GM23338 (cell line): ENCODE measurements around the gene CHST11. TPM values are rescaled to one million over a fixed set of nuclear protein-coding genes. Genes with fewer than 3 reads are reported as not detected.

ENCODE experiments used
- ATAC-seq: fragments of 200-7000 bp; cut with Tn5 transposase; 3 replicates; pipeline ENCODE4 v1.9.1; 2020
- DNase-seq: peaks from one replicate; pipeline ENCODE4 v3.0.0-alpha.2; 2015; ENCODE audit warnings: low spot score
- H2AFZ ChIP-seq: fragments of 200-600 bp; sonication (generic); 2 replicates; pipeline ENCODE4 v1.8.0; 2016; ENCODE audit warnings: antibody characterized with exemption, mild to moderate bottlenecking, moderate library complexity
- H3F3A ChIP-seq: fragments of 200-600 bp; sonication (generic); replicated peaks from 2 replicates; pipeline ENCODE4 v1.8.0; 2017; ENCODE audit warnings: antibody characterized with exemption, mixed run types, low read depth
- H3K27ac ChIP-seq: fragments of 200-600 bp; sonication (generic); 2 replicates; pipeline ENCODE4 v1.6.1; 2016; ENCODE audit warnings: low read depth
- H3K27me3 ChIP-seq: fragments of 200-600 bp; sonication (generic); 2 replicates; pipeline ENCODE4 v1.8.0; 2016; ENCODE audit warnings: mild to moderate bottlenecking, mixed run types, moderate library complexity; ENCODE audit not compliant: insufficient read depth
- H3K36me3 ChIP-seq: fragments of 200-600 bp; sonication (generic); 2 replicates; pipeline ENCODE4 v1.8.0; 2016; ENCODE audit warnings: mild to moderate bottlenecking; ENCODE audit not compliant: insufficient read depth
- H3K4me1 ChIP-seq: fragments of 200-600 bp; sonication (generic); 2 replicates; pipeline ENCODE4 v1.8.0; 2016; ENCODE audit warnings: mild to moderate bottlenecking, moderate library complexity; ENCODE audit not compliant: insufficient read depth
- H3K4me2 ChIP-seq: fragments of 200-600 bp; sonication (generic); 2 replicates; pipeline ENCODE4 v1.7.1; 2017; ENCODE audit warnings: mixed run types
- H3K4me3 ChIP-seq: fragments of 200-600 bp; sonication (generic); 2 replicates; pipeline ENCODE4 v1.6.1; 2016; ENCODE audit warnings: mixed run types
- H3K79me2 ChIP-seq: fragments of 200-600 bp; sonication (generic); replicated peaks from 2 replicates; pipeline ENCODE4 v1.8.0; 2017; ENCODE audit warnings: mild to moderate bottlenecking; ENCODE audit not compliant: insufficient read depth
- H3K9me2 ChIP-seq: fragments of 200-600 bp; sonication (generic); 2 replicates; pipeline ENCODE4 v1.8.0; 2017; ENCODE audit not compliant: insufficient read depth
- H4K20me1 ChIP-seq: fragments of 200-600 bp; sonication (generic); replicated peaks from 2 replicates; pipeline ENCODE4 v1.8.0; 2017; ENCODE audit warnings: mild to moderate bottlenecking; ENCODE audit not compliant: insufficient read depth
- H3K27ac Mint-ChIP-seq: 2 replicates; pipeline ENCODE4 v1.8.0; 2020; ENCODE audit warnings: inconsistent platforms, mild to moderate bottlenecking, moderate library complexity, mixed read lengths
- H3K27me3 Mint-ChIP-seq: 3 replicates; pipeline ENCODE4 v1.8.0; 2022; ENCODE audit warnings: low read depth, mild to moderate bottlenecking, moderate library complexity, mixed read lengths, inconsistent platforms; ENCODE audit not compliant: insufficient read depth, poor library complexity
- H3K36me3 Mint-ChIP-seq: 3 replicates; pipeline ENCODE4 v1.8.0; 2021; ENCODE audit warnings: low read depth, mild to moderate bottlenecking, inconsistent platforms, moderate library complexity, mixed read lengths
- H3K4me1 Mint-ChIP-seq: 3 replicates; pipeline ENCODE4 v1.8.0; 2020; ENCODE audit warnings: mild to moderate bottlenecking, inconsistent platforms, mixed read lengths
- H3K4me3 Mint-ChIP-seq: 3 replicates; pipeline ENCODE4 v1.8.0; 2021; ENCODE audit warnings: moderate library complexity, mild to moderate bottlenecking, inconsistent platforms, mixed read lengths
- H3K9me3 Mint-ChIP-seq: 3 replicates; pipeline ENCODE4 v1.8.0; 2020; ENCODE audit warnings: moderate library complexity, mild to moderate bottlenecking, inconsistent platforms, mixed read lengths
- CREB1 ChIP-seq: fragments of 250-450 bp; sonication (Bioruptor Pico); IDR thresholded peaks from 2 replicates; pipeline ENCODE4 v1.5.0; 2020; ENCODE audit warnings: low read depth, mild to moderate bottlenecking, moderate library complexity
- EZH2 ChIP-seq: fragments of 200-600 bp; sonication (generic); IDR thresholded peaks from one replicate; pipeline ENCODE4 v1.8.0; 2017; ENCODE audit warnings: antibody characterized with exemption, mild to moderate bottlenecking, low read depth; ENCODE audit not compliant: unreplicated experiment
- POLR2AphosphoS5 ChIP-seq: IDR thresholded peaks from 2 replicates; pipeline ENCODE4 v1.6.1; 2016; ENCODE audit warnings: antibody characterized with exemption, low read depth
- ZNF331 ChIP-seq: fragments of 250-450 bp; sonication (Bioruptor Pico); IDR thresholded peaks from 2 replicates; pipeline ENCODE4 v1.5.0; 2020; ENCODE audit warnings: low read depth, mild to moderate bottlenecking, moderate library complexity
- polyA plus RNA-seq: library from polyadenylated mRNA; unstranded; fragments of >200 nt; fragmentation: Nextera tagmentation; extraction: Ambion mirVana; gene quantifications from 2 replicates; pipeline ENCODE4 v1.2.1, GENCODE V29; 2016
- total RNA-seq: library from RNA; depleted of rRNA; stranded (reverse); fragments of >200 nt; shearing (Covaris generic); gene quantifications from 2 replicates; pipeline ENCODE4 v1.2.3, GENCODE V29; 2014
- TF ChIP-seq, protein P1 (sequence below), 2 experiments: fragments of 200-600 bp in 1 of 2; sonication (generic) in 1 of 2; conservative IDR thresholded peaks; 2 replicates each; pipeline versions ENCODE4 v1.5.1 to v1.6.1; 2016 to 2017; ENCODE audit warnings: antibody characterized with exemption in 2 of 2, low read depth in 2 of 2, mild to moderate bottlenecking in 2 of 2, moderate library complexity in 1 of 2
- TF ChIP-seq, protein P2 (sequence below): IDR thresholded peaks from 2 replicates; pipeline ENCODE4 v1.6.1; 2016; ENCODE audit warnings: antibody characterized with exemption
- TF ChIP-seq, protein P3 (sequence below): fragments of 250-450 bp; sonication (Bioruptor Pico); IDR thresholded peaks from 2 replicates; pipeline ENCODE4 v1.5.0; 2020; ENCODE audit warnings: mild to moderate bottlenecking, moderate library complexity

CHST11 gene
- total and polyA plus RNA-seq, 2 experiments from 2014 or later, result 7.7 to 25.7 TPM

DNA sequence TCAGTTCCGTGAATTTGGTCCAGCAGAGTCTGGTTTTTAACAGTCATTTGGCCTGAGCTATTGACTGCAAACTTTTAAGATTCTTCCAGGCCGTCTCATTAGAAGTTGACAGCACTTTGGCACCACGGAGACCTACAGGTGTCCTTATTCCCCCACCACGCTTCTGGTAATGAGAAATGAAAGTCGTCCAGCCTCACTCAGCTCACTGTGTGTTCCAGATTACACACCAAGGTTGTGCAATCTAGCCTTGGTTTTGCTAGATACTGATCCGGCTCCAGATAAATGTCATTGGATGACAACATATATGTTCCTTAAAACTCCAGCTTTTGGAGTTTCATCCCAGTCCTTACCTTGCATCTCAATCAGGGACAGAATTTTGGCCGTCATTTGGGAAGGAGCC lies 210.4 kb downstream of the CHST11 start:
- Mint-ChIP-seq H3K4me1 (peaks cover 30% of the 10 kb centered on the region), H3K4me3 (no peak overlapping the region), H3K27me3 (peaks cover 2% of the 10 kb centered on the region), H3K36me3 (no peaks in the 10 kb centered on the region), H3K9me3 (no peaks in the 10 kb centered on the region), H3K27ac (no peak overlapping the region)
- Histone ChIP-seq H3K27ac (no peak overlapping the region), H3K36me3 (no peaks in the 10 kb centered on the region), H3K9me2 (no peaks in the 10 kb centered on the region), H3F3A (no peaks in the 10 kb centered on the region), H3K4me3 (no peak overlapping the region), H3K4me1 (peaks cover 12% of the 10 kb centered on the region), H3K4me2 (no peak overlapping the region), H3K79me2 (no peaks in the 10 kb centered on the region), H2AFZ (no peak overlapping the region), H4K20me1 (peaks cover 4% of the 10 kb centered on the region; the same call in 1 of the 2 replicates), H3K27me3 (no peaks in the 10 kb centered on the region)
- TF ChIP-seq, protein P1, sequence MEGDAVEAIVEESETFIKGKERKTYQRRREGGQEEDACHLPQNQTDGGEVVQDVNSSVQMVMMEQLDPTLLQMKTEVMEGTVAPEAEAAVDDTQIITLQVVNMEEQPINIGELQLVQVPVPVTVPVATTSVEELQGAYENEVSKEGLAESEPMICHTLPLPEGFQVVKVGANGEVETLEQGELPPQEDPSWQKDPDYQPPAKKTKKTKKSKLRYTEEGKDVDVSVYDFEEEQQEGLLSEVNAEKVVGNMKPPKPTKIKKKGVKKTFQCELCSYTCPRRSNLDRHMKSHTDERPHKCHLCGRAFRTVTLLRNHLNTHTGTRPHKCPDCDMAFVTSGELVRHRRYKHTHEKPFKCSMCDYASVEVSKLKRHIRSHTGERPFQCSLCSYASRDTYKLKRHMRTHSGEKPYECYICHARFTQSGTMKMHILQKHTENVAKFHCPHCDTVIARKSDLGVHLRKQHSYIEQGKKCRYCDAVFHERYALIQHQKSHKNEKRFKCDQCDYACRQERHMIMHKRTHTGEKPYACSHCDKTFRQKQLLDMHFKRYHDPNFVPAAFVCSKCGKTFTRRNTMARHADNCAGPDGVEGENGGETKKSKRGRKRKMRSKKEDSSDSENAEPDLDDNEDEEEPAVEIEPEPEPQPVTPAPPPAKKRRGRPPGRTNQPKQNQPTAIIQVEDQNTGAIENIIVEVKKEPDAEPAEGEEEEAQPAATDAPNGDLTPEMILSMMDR (conservative IDR thresholded peaks at IDR 0.05; ENCODE audit: low read depth in 2 of 2), result no peak
- TF ChIP-seq POLR2AphosphoS5 (no peak), EZH2 (no peak), CREB1 (CRISPR knock-in tag) (no peak), ZNF331 (CRISPR knock-in tag) (no peak)
- TF ChIP-seq, protein P2, sequence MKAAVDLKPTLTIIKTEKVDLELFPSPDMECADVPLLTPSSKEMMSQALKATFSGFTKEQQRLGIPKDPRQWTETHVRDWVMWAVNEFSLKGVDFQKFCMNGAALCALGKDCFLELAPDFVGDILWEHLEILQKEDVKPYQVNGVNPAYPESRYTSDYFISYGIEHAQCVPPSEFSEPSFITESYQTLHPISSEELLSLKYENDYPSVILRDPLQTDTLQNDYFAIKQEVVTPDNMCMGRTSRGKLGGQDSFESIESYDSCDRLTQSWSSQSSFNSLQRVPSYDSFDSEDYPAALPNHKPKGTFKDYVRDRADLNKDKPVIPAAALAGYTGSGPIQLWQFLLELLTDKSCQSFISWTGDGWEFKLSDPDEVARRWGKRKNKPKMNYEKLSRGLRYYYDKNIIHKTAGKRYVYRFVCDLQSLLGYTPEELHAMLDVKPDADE, result no peak
- TF ChIP-seq, protein P3, sequence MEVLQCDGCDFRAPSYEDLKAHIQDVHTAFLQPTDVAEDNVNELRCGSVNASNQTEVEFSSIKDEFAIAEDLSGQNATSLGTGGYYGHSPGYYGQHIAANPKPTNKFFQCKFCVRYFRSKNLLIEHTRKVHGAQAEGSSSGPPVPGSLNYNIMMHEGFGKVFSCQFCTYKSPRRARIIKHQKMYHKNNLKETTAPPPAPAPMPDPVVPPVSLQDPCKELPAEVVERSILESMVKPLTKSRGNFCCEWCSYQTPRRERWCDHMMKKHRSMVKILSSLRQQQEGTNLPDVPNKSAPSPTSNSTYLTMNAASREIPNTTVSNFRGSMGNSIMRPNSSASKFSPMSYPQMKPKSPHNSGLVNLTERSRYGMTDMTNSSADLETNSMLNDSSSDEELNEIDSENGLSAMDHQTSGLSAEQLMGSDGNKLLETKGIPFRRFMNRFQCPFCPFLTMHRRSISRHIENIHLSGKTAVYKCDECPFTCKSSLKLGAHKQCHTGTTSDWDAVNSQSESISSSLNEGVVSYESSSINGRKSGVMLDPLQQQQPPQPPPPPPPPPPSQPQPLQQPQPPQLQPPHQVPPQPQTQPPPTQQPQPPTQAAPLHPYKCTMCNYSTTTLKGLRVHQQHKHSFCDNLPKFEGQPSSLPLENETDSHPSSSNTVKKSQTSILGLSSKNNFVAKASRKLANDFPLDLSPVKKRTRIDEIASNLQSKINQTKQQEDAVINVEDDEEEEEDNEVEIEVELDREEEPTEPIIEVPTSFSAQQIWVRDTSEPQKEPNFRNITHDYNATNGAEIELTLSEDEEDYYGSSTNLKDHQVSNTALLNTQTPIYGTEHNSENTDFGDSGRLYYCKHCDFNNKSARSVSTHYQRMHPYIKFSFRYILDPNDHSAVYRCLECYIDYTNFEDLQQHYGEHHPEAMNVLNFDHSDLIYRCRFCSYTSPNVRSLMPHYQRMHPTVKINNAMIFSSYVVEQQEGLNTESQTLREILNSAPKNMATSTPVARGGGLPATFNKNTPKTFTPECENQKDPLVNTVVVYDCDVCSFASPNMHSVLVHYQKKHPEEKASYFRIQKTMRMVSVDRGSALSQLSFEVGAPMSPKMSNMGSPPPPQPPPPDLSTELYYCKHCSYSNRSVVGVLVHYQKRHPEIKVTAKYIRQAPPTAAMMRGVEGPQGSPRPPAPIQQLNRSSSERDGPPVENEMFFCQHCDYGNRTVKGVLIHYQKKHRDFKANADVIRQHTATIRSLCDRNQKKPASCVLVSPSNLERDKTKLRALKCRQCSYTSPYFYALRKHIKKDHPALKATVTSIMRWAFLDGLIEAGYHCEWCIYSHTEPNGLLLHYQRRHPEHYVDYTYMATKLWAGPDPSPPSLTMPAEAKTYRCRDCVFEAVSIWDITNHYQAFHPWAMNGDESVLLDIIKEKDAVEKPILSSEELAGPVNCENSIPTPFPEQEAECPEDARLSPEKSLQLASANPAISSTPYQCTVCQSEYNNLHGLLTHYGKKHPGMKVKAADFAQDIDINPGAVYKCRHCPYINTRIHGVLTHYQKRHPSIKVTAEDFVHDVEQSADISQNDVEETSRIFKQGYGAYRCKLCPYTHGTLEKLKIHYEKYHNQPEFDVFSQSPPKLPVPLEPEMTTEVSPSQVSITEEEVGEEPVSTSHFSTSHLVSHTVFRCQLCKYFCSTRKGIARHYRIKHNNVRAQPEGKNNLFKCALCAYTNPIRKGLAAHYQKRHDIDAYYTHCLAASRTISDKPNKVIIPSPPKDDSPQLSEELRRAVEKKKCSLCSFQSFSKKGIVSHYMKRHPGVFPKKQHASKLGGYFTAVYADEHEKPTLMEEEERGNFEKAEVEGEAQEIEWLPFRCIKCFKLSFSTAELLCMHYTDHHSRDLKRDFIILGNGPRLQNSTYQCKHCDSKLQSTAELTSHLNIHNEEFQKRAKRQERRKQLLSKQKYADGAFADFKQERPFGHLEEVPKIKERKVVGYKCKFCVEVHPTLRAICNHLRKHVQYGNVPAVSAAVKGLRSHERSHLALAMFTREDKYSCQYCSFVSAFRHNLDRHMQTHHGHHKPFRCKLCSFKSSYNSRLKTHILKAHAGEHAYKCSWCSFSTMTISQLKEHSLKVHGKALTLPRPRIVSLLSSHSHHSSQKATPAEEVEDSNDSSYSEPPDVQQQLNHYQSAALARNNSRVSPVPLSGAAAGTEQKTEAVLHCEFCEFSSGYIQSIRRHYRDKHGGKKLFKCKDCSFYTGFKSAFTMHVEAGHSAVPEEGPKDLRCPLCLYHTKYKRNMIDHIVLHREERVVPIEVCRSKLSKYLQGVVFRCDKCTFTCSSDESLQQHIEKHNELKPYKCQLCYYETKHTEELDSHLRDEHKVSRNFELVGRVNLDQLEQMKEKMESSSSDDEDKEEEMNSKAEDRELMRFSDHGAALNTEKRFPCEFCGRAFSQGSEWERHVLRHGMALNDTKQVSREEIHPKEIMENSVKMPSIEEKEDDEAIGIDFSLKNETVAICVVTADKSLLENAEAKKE (CRISPR knock-in tag), result no peak
- no peak for ATAC-seq
- DNase-seq, result no peak
